ENCODE measurements around the gene EMCN.

- TF ChIP-seq MYC (IDR thresholded peaks at IDR 0.05; ENCODE audit: insufficient read depth, insufficient read length, insufficient replicate concordance, low read length, severe bottlenecking) (no peak), USF1 (IDR thresholded peaks at IDR 0.05; ENCODE audit: borderline replicate concordance, extremely low read length, insufficient read depth, low read depth, low read length) (no peak), ZBTB33 (IDR thresholded peaks at IDR 0.05) (no peak), ELK1 (IDR thresholded peaks at IDR 0.05; ENCODE audit: low read depth, low read length) (no peak), CTCF (IDR thresholded peaks at IDR 0.05 in 2 of 3, conservative IDR thresholded peaks at IDR 0.05 in 1 of 3; ENCODE audit: control insufficient read depth in 2 of 3, extremely low read depth in 1 of 3, insufficient read depth in 1 of 3, low read depth in 3 of 3, low read length in 3 of 3) (no peak), TAF1 (IDR thresholded peaks at IDR 0.05; ENCODE audit: borderline replicate concordance, low read depth, low read length) (no peak), GATAD2B (conservative IDR thresholded peaks at IDR 0.05; ENCODE audit: low read depth) (no peak)
Measured at GRCh38 chr4:100386270-100386669, 131.6 kb downstream of the EMCN start.
